Gastrocnemius medialis (tissue), 4 donors: ENCODE results near the gene TIMM17B.

ENCODE experiments used
- POLR2A ChIP-seq, 2 donors: fragments of 450-650 bp; IDR thresholded peaks; one replicate each; pipeline ENCODE4 v1.6.1; 2017; ENCODE audit warnings: antibody characterized with exemption in 2 of 2, mild to moderate bottlenecking in 2 of 2, moderate library complexity in 2 of 2
- TF ChIP-seq, protein P1 (sequence below), 5 experiments: fragments of 450-650 bp in 3 of 5; fragments of 200-600 bp in 2 of 5; sonication (generic) in 2 of 5; IDR thresholded peaks in 4 of 5; conservative IDR thresholded peaks in 1 of 5; 1 replicate in 4 of 5; 2 replicates in 1 of 5; pipeline ENCODE4 v1.5.1; 2016 to 2019; ENCODE audit warnings: antibody characterized with exemption in 5 of 5, mild to moderate bottlenecking in 3 of 5, moderate library complexity in 3 of 5

GRCh38 chrX:48913605-48914366 is 16.2 kb upstream of the TIMM17B start:
- TF ChIP-seq POLR2A (IDR thresholded peaks at IDR 0.05): no peak
- TF ChIP-seq, protein P1, sequence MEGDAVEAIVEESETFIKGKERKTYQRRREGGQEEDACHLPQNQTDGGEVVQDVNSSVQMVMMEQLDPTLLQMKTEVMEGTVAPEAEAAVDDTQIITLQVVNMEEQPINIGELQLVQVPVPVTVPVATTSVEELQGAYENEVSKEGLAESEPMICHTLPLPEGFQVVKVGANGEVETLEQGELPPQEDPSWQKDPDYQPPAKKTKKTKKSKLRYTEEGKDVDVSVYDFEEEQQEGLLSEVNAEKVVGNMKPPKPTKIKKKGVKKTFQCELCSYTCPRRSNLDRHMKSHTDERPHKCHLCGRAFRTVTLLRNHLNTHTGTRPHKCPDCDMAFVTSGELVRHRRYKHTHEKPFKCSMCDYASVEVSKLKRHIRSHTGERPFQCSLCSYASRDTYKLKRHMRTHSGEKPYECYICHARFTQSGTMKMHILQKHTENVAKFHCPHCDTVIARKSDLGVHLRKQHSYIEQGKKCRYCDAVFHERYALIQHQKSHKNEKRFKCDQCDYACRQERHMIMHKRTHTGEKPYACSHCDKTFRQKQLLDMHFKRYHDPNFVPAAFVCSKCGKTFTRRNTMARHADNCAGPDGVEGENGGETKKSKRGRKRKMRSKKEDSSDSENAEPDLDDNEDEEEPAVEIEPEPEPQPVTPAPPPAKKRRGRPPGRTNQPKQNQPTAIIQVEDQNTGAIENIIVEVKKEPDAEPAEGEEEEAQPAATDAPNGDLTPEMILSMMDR (IDR thresholded peaks at IDR 0.05 in 4 of 5, conservative IDR thresholded peaks at IDR 0.05 in 1 of 5): no peak
